Breast epithelium (tissue), 4 donors: Measurements from ENCODE around the gene OR5H1. TPM values are rescaled to one million over a fixed set of nuclear protein-coding genes. Genes with fewer than 3 reads are reported as not detected.

Experiments
- DNase-seq, 2 donors: peaks; one replicate each; pipeline ENCODE4 v3.0.0-alpha.2; 2019; ENCODE audit warnings: low spot score in 2 of 2
- H3K27ac ChIP-seq, 2 donors: fragments of 200-600 bp; sonication (generic) in 1 of 2; one replicate each; pipeline ENCODE4 v1.5.1; 2016 to 2019; ENCODE audit warnings: mild to moderate bottlenecking in 1 of 2
- H3K27me3 ChIP-seq, 2 donors: fragments of 200-600 bp; sonication (generic) in 1 of 2; one replicate each; pipeline versions ENCODE4 v1.5.1 to v1.6.0; 2017 to 2019; ENCODE audit warnings: control low read depth in 1 of 2, mild to moderate bottlenecking in 1 of 2
- H3K36me3 ChIP-seq: fragments of 200-600 bp; one replicate; pipeline ENCODE4 v1.5.1; 2019
- H3K4me1 ChIP-seq, 2 donors: fragments of 200-600 bp; sonication (generic); one replicate each; pipeline ENCODE4 v1.5.1; 2016 to 2019; ENCODE audit warnings: control low read depth in 1 of 2
- H3K4me3 ChIP-seq, 3 donors: fragments of 200-600 bp; sonication (generic); 1 replicate in 2 of 3; 2 replicates in 1 of 3; pipeline ENCODE4 v1.5.1; 2016 to 2019; ENCODE audit warnings: mild to moderate bottlenecking in 3 of 3, moderate library complexity in 2 of 3
- H3K9me3 ChIP-seq, 2 donors: fragments of 200-600 bp; sonication (generic) in 1 of 2; one replicate each; pipeline ENCODE4 v1.5.1; 2016 to 2019; ENCODE audit warnings: control low read depth in 1 of 2
- CTCF ChIP-seq, 3 donors: fragments of 450-650 bp; IDR thresholded peaks; one replicate each; pipeline ENCODE4 v1.5.1; 2016 to 2017; ENCODE audit warnings: antibody characterized with exemption in 3 of 3, mild to moderate bottlenecking in 3 of 3, moderate library complexity in 3 of 3
- POLR2A ChIP-seq: fragments of 450-650 bp; IDR thresholded peaks from one replicate; pipeline ENCODE4 v1.6.1; 2016; ENCODE audit warnings: antibody characterized with exemption, mild to moderate bottlenecking, moderate library complexity
- POLR2AphosphoS5 ChIP-seq, 3 donors: sonication (generic); formaldehyde crosslinking; IDR thresholded peaks; one replicate each; pipeline ENCODE4 v1.6.1; 2017; ENCODE audit warnings: antibody characterized with exemption in 3 of 3
- intact Hi-C: fragments of 100-400 bp; cut with DNase I; formaldehyde crosslinking; loops from one replicate; pipeline ENCODE4 v1.15.1; 2023; ENCODE audit warnings: low total_unique reads
- total RNA-seq, 3 donors: library from RNA; depleted of rRNA; stranded (reverse); fragments of >200 nt; gene quantifications; one replicate each; pipeline ENCODE4 v1.1.0, GENCODE V29; 2016

OR5H1 gene
- total RNA-seq = not detected

GRCh38 chr3:98130421-98130820 lies at the start of gene OR5H1:
Gene OR5H1, plus strand, starts transcription at chr3:98130721. Its CDS starts 1,977 bp downstream, at chr3:98132698.
- no peak within 1 kb of the TSS for H3K27ac ChIP-seq
- intact Hi-C loops = no loop called here

DNA sequence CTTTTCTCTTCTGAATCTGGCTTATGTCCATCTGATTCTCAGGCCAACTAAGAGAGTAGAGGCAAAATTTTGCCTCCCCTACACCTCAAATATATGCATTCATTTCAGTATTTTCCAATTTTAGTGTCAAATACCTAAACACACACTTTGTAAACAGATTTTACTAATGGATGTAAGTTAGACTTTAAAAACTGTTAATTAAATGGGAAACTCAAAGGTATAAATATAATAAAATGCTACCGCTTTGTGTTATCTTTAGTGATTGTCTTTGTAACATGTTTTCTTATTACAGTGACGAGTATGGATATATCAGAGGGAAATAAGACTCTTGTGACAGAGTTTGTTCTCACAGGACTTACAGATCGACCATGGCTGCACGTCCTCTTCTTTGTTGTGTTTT lies 43.6 kb upstream of the OR5H1 start, which contains the start of gene OR5AC2:
TSS of gene OR5AC2 (plus strand) at position 301 of the 400 bp plus-strand sequence. CDS start at position 301, 0 bp downstream.
- Histone ChIP-seq H3K9me3 (peaks cover 0 to 4% of the 10 kb centered on the region in 2 donors), H3K27ac (no peak within 1 kb of the TSS), H3K4me1 (no peaks in the 10 kb centered on the region), H3K36me3 (no peaks in the 10 kb centered on the region), H3K27me3 (no peaks in the 10 kb centered on the region), H3K4me3 (no peak within 1 kb of the TSS)
- DNase-seq = no peak
- intact Hi-C loops = no loop called here
- no peak for TF ChIP-seq POLR2A
- no peak for TF ChIP-seq CTCF (IDR thresholded peaks at IDR 0.05)
- TF ChIP-seq POLR2AphosphoS5 (IDR thresholded peaks at IDR 0.05) = no peak

More at GRCh38 chr3:98130421-98130820, at the start of gene OR5H1:
- H3K36me3 ChIP-seq = no peaks in the 10 kb centered on the region
- no peaks in the 10 kb centered on the region for H3K9me3 ChIP-seq
- no peaks in the 10 kb centered on the region for H3K4me1 ChIP-seq
- TF ChIP-seq POLR2AphosphoS5 (IDR thresholded peaks at IDR 0.05) = no peak
- TF ChIP-seq POLR2A = no peak
- TF ChIP-seq CTCF (IDR thresholded peaks at IDR 0.05) = no peak
- H3K4me3 ChIP-seq = no peak within 1 kb of the TSS
- DNase-seq = no peak
- no peaks in the 10 kb centered on the region for H3K27me3 ChIP-seq

- Histone ChIP-seq H3K9me3 (peaks cover 0 to 4% of the 10 kb centered on the region in 2 donors), H3K27ac (no peak overlapping the region), H3K4me1 (no peaks in the 10 kb centered on the region), H3K36me3 (no peaks in the 10 kb centered on the region), H3K4me3 (no peak overlapping the region), H3K27me3 (no peaks in the 10 kb centered on the region)
- no peak for DNase-seq
- no peak for TF ChIP-seq POLR2A
- intact Hi-C loops = no loop called here
Measured at GRCh38 chr3:98095882-98096281, 34.6 kb upstream of the OR5H1 start.

DNA sequence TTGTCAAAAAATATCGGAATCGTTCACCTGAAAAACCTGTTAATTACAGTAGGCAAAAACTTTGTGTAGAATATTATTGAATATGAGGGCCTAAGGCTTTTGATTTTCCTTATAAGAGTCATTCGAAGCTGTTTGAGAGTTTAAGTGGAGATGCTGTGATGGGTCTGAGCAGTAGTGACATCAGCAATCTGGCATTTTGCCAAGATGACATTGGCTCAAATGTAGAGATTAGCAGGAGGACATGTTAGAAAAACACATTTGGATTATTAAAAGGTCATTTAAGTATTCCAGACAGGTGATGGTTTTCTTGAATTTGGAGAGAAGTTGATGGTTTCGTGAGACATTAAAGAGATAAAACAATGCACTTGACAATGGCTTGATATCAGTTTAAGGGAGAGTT lies 30.7 kb upstream of the OR5H1 start:
- no peak for DNase-seq
- no peaks in the 10 kb centered on the region for H3K4me1 ChIP-seq
- H3K9me3 ChIP-seq = no peaks in the 10 kb centered on the region
- TF ChIP-seq POLR2A (no peak), POLR2AphosphoS5 (IDR thresholded peaks at IDR 0.05) (no peak), CTCF (IDR thresholded peaks at IDR 0.05) (no peak)
- H3K27ac ChIP-seq = no peak overlapping the region
- no peaks in the 10 kb centered on the region for H3K36me3 ChIP-seq
- intact Hi-C loops = no loop called here
- H3K27me3 ChIP-seq = no peaks in the 10 kb centered on the region
- H3K4me3 ChIP-seq = no peak overlapping the region

GRCh38 chr3:98108162-98108561 lies 22.4 kb upstream of the OR5H1 start:
- Histone ChIP-seq H3K9me3 (peaks cover 7 to 35% of the 10 kb centered on the region in 2 donors), H3K36me3 (no peaks in the 10 kb centered on the region), H3K4me3 (no peak overlapping the region), H3K27ac (no peak overlapping the region), H3K4me1 (no peaks in the 10 kb centered on the region), H3K27me3 (no peaks in the 10 kb centered on the region)
- TF ChIP-seq CTCF (IDR thresholded peaks at IDR 0.05) (no peak), POLR2A (no peak), POLR2AphosphoS5 (IDR thresholded peaks at IDR 0.05) (no peak)
- DNase-seq = no peak
- intact Hi-C loops = no loop called here
